ENCODE data around the gene TMEM131L. TPM values are rescaled to one million over a fixed set of nuclear protein-coding genes. Genes with fewer than 3 reads are reported as not detected.

Gene TMEM131L
- total and polyA plus RNA-seq, 2 donors (not counting 3 experiments of a cell fraction or from before 2014, with no cell fraction given), result 7.7 to 21.2 TPM

GRCh38 chr4:153432965-153433753, 33.0 kb upstream of the TMEM131L start:
- H3K4me3 ChIP-seq (replicated peaks in 1 of 3; ENCODE audit: insufficient read depth in 1 of 3, low read depth in 1 of 3, low read length in 3 of 3), result no peak overlapping the region
- dilution Hi-C loops (cut with MboI; ENCODE audit: extremely low pct_ligation_motif_present, low sequenced_read_pairs), result no loop called here
- no peaks in the 10 kb centered on the region for H4K20me1 ChIP-seq (replicated peaks; ENCODE audit: control insufficient read depth, extremely low read depth, insufficient read depth, low read length)
- no peak overlapping the region for H2AFZ ChIP-seq (ENCODE audit: low read depth, low read length)
- no peaks in the 10 kb centered on the region for H3K9me3 ChIP-seq (replicated peaks; ENCODE audit: control insufficient read depth, insufficient read depth, low read length)
- no TSS peak for BruUV-seq (replicated peaks)
- H3K9ac ChIP-seq (replicated peaks; ENCODE audit: extremely low read depth, insufficient read depth, low read length), result no peak overlapping the region
- H3K27ac ChIP-seq (ENCODE audit: insufficient read depth, low read depth, low read length), result no peak overlapping the region
- H3K4me1 ChIP-seq (ENCODE audit: control insufficient read depth, extremely low read depth, insufficient read depth, low read length), result no peaks in the 10 kb centered on the region
- H3K9me1 ChIP-seq (replicated peaks; ENCODE audit: control insufficient read depth, extremely low read depth, insufficient read depth, low read length), result no peaks in the 10 kb centered on the region
- ChIA-PET POLR2A (no interaction called here), CTCF (interaction anchor here (0.6 to 2.7 kb wide), 20 partner anchors 11 to 290 kb away, joined by 3 to 33 read pairs (median 4); partner anchors contain the start of gene TMEM131L)
- TF ChIP-seq, protein P1, sequence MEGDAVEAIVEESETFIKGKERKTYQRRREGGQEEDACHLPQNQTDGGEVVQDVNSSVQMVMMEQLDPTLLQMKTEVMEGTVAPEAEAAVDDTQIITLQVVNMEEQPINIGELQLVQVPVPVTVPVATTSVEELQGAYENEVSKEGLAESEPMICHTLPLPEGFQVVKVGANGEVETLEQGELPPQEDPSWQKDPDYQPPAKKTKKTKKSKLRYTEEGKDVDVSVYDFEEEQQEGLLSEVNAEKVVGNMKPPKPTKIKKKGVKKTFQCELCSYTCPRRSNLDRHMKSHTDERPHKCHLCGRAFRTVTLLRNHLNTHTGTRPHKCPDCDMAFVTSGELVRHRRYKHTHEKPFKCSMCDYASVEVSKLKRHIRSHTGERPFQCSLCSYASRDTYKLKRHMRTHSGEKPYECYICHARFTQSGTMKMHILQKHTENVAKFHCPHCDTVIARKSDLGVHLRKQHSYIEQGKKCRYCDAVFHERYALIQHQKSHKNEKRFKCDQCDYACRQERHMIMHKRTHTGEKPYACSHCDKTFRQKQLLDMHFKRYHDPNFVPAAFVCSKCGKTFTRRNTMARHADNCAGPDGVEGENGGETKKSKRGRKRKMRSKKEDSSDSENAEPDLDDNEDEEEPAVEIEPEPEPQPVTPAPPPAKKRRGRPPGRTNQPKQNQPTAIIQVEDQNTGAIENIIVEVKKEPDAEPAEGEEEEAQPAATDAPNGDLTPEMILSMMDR (IDR thresholded peaks at IDR 0.05; ENCODE audit: extremely low read depth in 1 of 2, insufficient read depth in 1 of 2, low read depth in 1 of 2, low read length in 2 of 2), result peak; percentile 45 to 46
- TF ChIP-seq GATA2 (IDR thresholded peaks at IDR 0.05; ENCODE audit: insufficient read depth, insufficient read length, low read depth, low read length), result no peak
- H3K79me2 ChIP-seq (ENCODE audit: control insufficient read depth, insufficient read depth, low read length), result no peaks in the 10 kb centered on the region
- intact Hi-C loops (cut with micrococcal nuclease), result loop anchor here (1.0 to 5.0 kb wide), 5 partner anchors 54 to 290 kb away; partner anchors contain the start of gene MND1
- FAIRE-seq (peak; percentile 63), DNase-seq (ENCODE audit: low read depth, low spot score) (peak; percentile 45)
- H3K4me2 ChIP-seq (ENCODE audit: insufficient read depth, low read length), result no peak overlapping the region
- no peaks in the 10 kb centered on the region for H3K36me3 ChIP-seq (ENCODE audit: control insufficient read depth in 2 of 2, extremely low read depth in 1 of 2, insufficient read depth in 2 of 2, low read length in 2 of 2)
- no peaks in the 10 kb centered on the region for H3K27me3 ChIP-seq (ENCODE audit: control insufficient read depth in 2 of 2, insufficient read depth in 2 of 2, low read length in 2 of 2)

GRCh38 chr4:153433754-153434105, 32.4 kb upstream of the TMEM131L start:
- Histone ChIP-seq H3K9ac (replicated peaks; ENCODE audit: extremely low read depth, insufficient read depth, low read length) (no peak overlapping the region), H3K27ac (ENCODE audit: insufficient read depth, low read depth, low read length) (no peak overlapping the region), H3K9me3 (replicated peaks; ENCODE audit: control insufficient read depth, insufficient read depth, low read length) (no peaks in the 10 kb centered on the region), H3K9me1 (replicated peaks; ENCODE audit: control insufficient read depth, extremely low read depth, insufficient read depth, low read length) (no peaks in the 10 kb centered on the region), H3K27me3 (ENCODE audit: control insufficient read depth in 2 of 2, insufficient read depth in 2 of 2, low read length in 2 of 2) (no peaks in the 10 kb centered on the region), H3K4me2 (ENCODE audit: insufficient read depth, low read length) (no peak overlapping the region), H4K20me1 (replicated peaks; ENCODE audit: control insufficient read depth, extremely low read depth, insufficient read depth, low read length) (no peaks in the 10 kb centered on the region), H3K36me3 (ENCODE audit: control insufficient read depth in 2 of 2, extremely low read depth in 1 of 2, insufficient read depth in 2 of 2, low read length in 2 of 2) (no peaks in the 10 kb centered on the region), H3K4me3 (replicated peaks in 1 of 3; ENCODE audit: insufficient read depth in 1 of 3, low read depth in 1 of 3, low read length in 3 of 3) (no peak overlapping the region), H3K79me2 (ENCODE audit: control insufficient read depth, insufficient read depth, low read length) (no peaks in the 10 kb centered on the region), H2AFZ (ENCODE audit: low read depth, low read length) (no peak overlapping the region), H3K4me1 (ENCODE audit: control insufficient read depth, extremely low read depth, insufficient read depth, low read length) (no peaks in the 10 kb centered on the region)
- CTCF ChIA-PET, result interaction anchor here (0.7 to 2.7 kb wide), 8 partner anchors 12 to 285 kb away, joined by 3 to 33 read pairs (median 4); no protein-coding TSS in a partner anchor
- dilution Hi-C loops (cut with MboI; ENCODE audit: extremely low pct_ligation_motif_present, low sequenced_read_pairs), result no loop called here
- no peak for DNase-seq (ENCODE audit: low read depth, low spot score)
- intact Hi-C loops (cut with micrococcal nuclease), result loop anchor here (1.0 to 5.0 kb wide), 5 partner anchors 53 to 290 kb away; partner anchors contain the start of gene MND1
- no TSS peak for BruUV-seq (replicated peaks)
- no peak for FAIRE-seq
- POLR2A ChIA-PET, result no interaction called here
- no peak for TF ChIP-seq EZH2 (IDR thresholded peaks at IDR 0.05; ENCODE audit: borderline replicate concordance, low read depth, low read length, severe bottlenecking)
- TF ChIP-seq FOS (IDR thresholded peaks at IDR 0.05; ENCODE audit: borderline replicate concordance, insufficient read depth, low read length), result no peak
- TF ChIP-seq, protein P1 (IDR thresholded peaks at IDR 0.05; ENCODE audit: extremely low read depth in 1 of 2, insufficient read depth in 1 of 2, low read depth in 1 of 2, low read length in 2 of 2), result no peak
- no peak for TF ChIP-seq POLR2A (IDR thresholded peaks at IDR 0.05; ENCODE audit: low read depth, low read length)
- TF ChIP-seq, protein P2, sequence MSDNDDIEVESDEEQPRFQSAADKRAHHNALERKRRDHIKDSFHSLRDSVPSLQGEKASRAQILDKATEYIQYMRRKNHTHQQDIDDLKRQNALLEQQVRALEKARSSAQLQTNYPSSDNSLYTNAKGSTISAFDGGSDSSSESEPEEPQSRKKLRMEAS (IDR thresholded peaks at IDR 0.05; ENCODE audit: insufficient read depth, insufficient read length), result no peak
- TF ChIP-seq POLR2AphosphoS5 (IDR thresholded peaks at IDR 0.05; ENCODE audit: insufficient read depth, low read depth, low read length), result no peak
- no peak for TF ChIP-seq JUN (IDR thresholded peaks at IDR 0.05; ENCODE audit: borderline replicate concordance, insufficient read depth, insufficient read length, low read depth)
- no peak for TF ChIP-seq MYC (IDR thresholded peaks at IDR 0.05; ENCODE audit: low read depth, low read length)
- no peak for TF ChIP-seq GATA2 (IDR thresholded peaks at IDR 0.05; ENCODE audit: insufficient read depth, insufficient read length, low read depth, low read length)

Data from endothelial cell of umbilical vein (primary cell).